GM23338 (cell line): ENCODE data around the gene MRPL34. TPM values are rescaled to one million over a fixed set of nuclear protein-coding genes. Genes with fewer than 3 reads are reported as not detected.

ENCODE experiments used
- ATAC-seq: fragments of 200-7000 bp; cut with Tn5 transposase; 3 replicates; pipeline ENCODE4 v1.9.1; 2020
- DNase-seq: peaks from one replicate; pipeline ENCODE4 v3.0.0-alpha.2; 2015; ENCODE audit warnings: low spot score
- H2AFZ ChIP-seq: fragments of 200-600 bp; sonication (generic); 2 replicates; pipeline ENCODE4 v1.8.0; 2016; ENCODE audit warnings: antibody characterized with exemption, mild to moderate bottlenecking, moderate library complexity
- H3F3A ChIP-seq: fragments of 200-600 bp; sonication (generic); replicated peaks from 2 replicates; pipeline ENCODE4 v1.8.0; 2017; ENCODE audit warnings: antibody characterized with exemption, mixed run types, low read depth
- H3K27ac ChIP-seq: fragments of 200-600 bp; sonication (generic); 2 replicates; pipeline ENCODE4 v1.6.1; 2016; ENCODE audit warnings: low read depth
- H3K27me3 ChIP-seq: fragments of 200-600 bp; sonication (generic); 2 replicates; pipeline ENCODE4 v1.8.0; 2016; ENCODE audit warnings: mild to moderate bottlenecking, mixed run types, moderate library complexity; ENCODE audit not compliant: insufficient read depth
- H3K36me3 ChIP-seq: fragments of 200-600 bp; sonication (generic); 2 replicates; pipeline ENCODE4 v1.8.0; 2016; ENCODE audit warnings: mild to moderate bottlenecking; ENCODE audit not compliant: insufficient read depth
- H3K4me1 ChIP-seq: fragments of 200-600 bp; sonication (generic); 2 replicates; pipeline ENCODE4 v1.8.0; 2016; ENCODE audit warnings: mild to moderate bottlenecking, moderate library complexity; ENCODE audit not compliant: insufficient read depth
- H3K4me2 ChIP-seq: fragments of 200-600 bp; sonication (generic); 2 replicates; pipeline ENCODE4 v1.7.1; 2017; ENCODE audit warnings: mixed run types
- H3K4me3 ChIP-seq: fragments of 200-600 bp; sonication (generic); 2 replicates; pipeline ENCODE4 v1.6.1; 2016; ENCODE audit warnings: mixed run types
- H3K79me2 ChIP-seq: fragments of 200-600 bp; sonication (generic); replicated peaks from 2 replicates; pipeline ENCODE4 v1.8.0; 2017; ENCODE audit warnings: mild to moderate bottlenecking; ENCODE audit not compliant: insufficient read depth
- H3K9me2 ChIP-seq: fragments of 200-600 bp; sonication (generic); 2 replicates; pipeline ENCODE4 v1.8.0; 2017; ENCODE audit not compliant: insufficient read depth
- H4K20me1 ChIP-seq: fragments of 200-600 bp; sonication (generic); replicated peaks from 2 replicates; pipeline ENCODE4 v1.8.0; 2017; ENCODE audit warnings: mild to moderate bottlenecking; ENCODE audit not compliant: insufficient read depth
- H3K27ac Mint-ChIP-seq: 2 replicates; pipeline ENCODE4 v1.8.0; 2020; ENCODE audit warnings: inconsistent platforms, mild to moderate bottlenecking, moderate library complexity, mixed read lengths
- H3K27me3 Mint-ChIP-seq: 3 replicates; pipeline ENCODE4 v1.8.0; 2022; ENCODE audit warnings: low read depth, mild to moderate bottlenecking, moderate library complexity, mixed read lengths, inconsistent platforms; ENCODE audit not compliant: insufficient read depth, poor library complexity
- H3K36me3 Mint-ChIP-seq: 3 replicates; pipeline ENCODE4 v1.8.0; 2021; ENCODE audit warnings: low read depth, mild to moderate bottlenecking, inconsistent platforms, moderate library complexity, mixed read lengths
- H3K4me1 Mint-ChIP-seq: 3 replicates; pipeline ENCODE4 v1.8.0; 2020; ENCODE audit warnings: mild to moderate bottlenecking, inconsistent platforms, mixed read lengths
- H3K4me3 Mint-ChIP-seq: 3 replicates; pipeline ENCODE4 v1.8.0; 2021; ENCODE audit warnings: moderate library complexity, mild to moderate bottlenecking, inconsistent platforms, mixed read lengths
- H3K9me3 Mint-ChIP-seq: 3 replicates; pipeline ENCODE4 v1.8.0; 2020; ENCODE audit warnings: moderate library complexity, mild to moderate bottlenecking, inconsistent platforms, mixed read lengths
- CREB1 ChIP-seq: fragments of 250-450 bp; sonication (Bioruptor Pico); IDR thresholded peaks from 2 replicates; pipeline ENCODE4 v1.5.0; 2020; ENCODE audit warnings: low read depth, mild to moderate bottlenecking, moderate library complexity
- CTCF ChIP-seq, 2 experiments: fragments of 200-600 bp in 1 of 2; sonication (generic) in 1 of 2; conservative IDR thresholded peaks; 2 replicates each; pipeline versions ENCODE4 v1.5.1 to v1.6.1; 2016 to 2017; ENCODE audit warnings: antibody characterized with exemption in 2 of 2, low read depth in 2 of 2, mild to moderate bottlenecking in 2 of 2, moderate library complexity in 1 of 2
- EZH2 ChIP-seq: fragments of 200-600 bp; sonication (generic); IDR thresholded peaks from one replicate; pipeline ENCODE4 v1.8.0; 2017; ENCODE audit warnings: antibody characterized with exemption, mild to moderate bottlenecking, low read depth; ENCODE audit not compliant: unreplicated experiment
- EZH2phosphoT487 ChIP-seq: fragments of 200-600 bp; sonication (generic); IDR thresholded peaks from one replicate; pipeline ENCODE4 v1.8.1; 2018; ENCODE audit warnings: antibody characterized with exemption; ENCODE audit not compliant: unreplicated experiment
- JUNB ChIP-seq: IDR thresholded peaks from one replicate; pipeline ENCODE4 v1.6.1; 2016; ENCODE audit warnings: antibody characterized with exemption; ENCODE audit not compliant: unreplicated experiment
- NANOG ChIP-seq: IDR thresholded peaks from 2 replicates; pipeline ENCODE4 v1.6.1; 2016; ENCODE audit warnings: antibody characterized with exemption, borderline replicate concordance
- POLR2AphosphoS5 ChIP-seq: IDR thresholded peaks from 2 replicates; pipeline ENCODE4 v1.6.1; 2016; ENCODE audit warnings: antibody characterized with exemption, low read depth
- STAT1 ChIP-seq: IDR thresholded peaks from one replicate; pipeline ENCODE4 v1.6.1; 2016; ENCODE audit warnings: antibody characterized with exemption; ENCODE audit not compliant: unreplicated experiment
- ZNF114 ChIP-seq: fragments of 250-450 bp; sonication (Bioruptor Pico); IDR thresholded peaks from 2 replicates; pipeline ENCODE4 v1.5.0; 2020; ENCODE audit warnings: mild to moderate bottlenecking, moderate library complexity
- ZNF331 ChIP-seq: fragments of 250-450 bp; sonication (Bioruptor Pico); IDR thresholded peaks from 2 replicates; pipeline ENCODE4 v1.5.0; 2020; ENCODE audit warnings: low read depth, mild to moderate bottlenecking, moderate library complexity
- ZNF462 ChIP-seq: fragments of 250-450 bp; sonication (Bioruptor Pico); IDR thresholded peaks from 2 replicates; pipeline ENCODE4 v1.5.0; 2020; ENCODE audit warnings: mild to moderate bottlenecking, moderate library complexity
- polyA plus RNA-seq: library from polyadenylated mRNA; unstranded; fragments of >200 nt; fragmentation: Nextera tagmentation; extraction: Ambion mirVana; gene quantifications from 2 replicates; pipeline ENCODE4 v1.2.1, GENCODE V29; 2016
- total RNA-seq: library from RNA; depleted of rRNA; stranded (reverse); fragments of >200 nt; shearing (Covaris generic); gene quantifications from 2 replicates; pipeline ENCODE4 v1.2.3, GENCODE V29; 2014
- TF ChIP-seq, protein P1 (sequence below): IDR thresholded peaks from one replicate; pipeline ENCODE4 v1.6.1; 2018; ENCODE audit warnings: antibody characterized with exemption; ENCODE audit not compliant: unreplicated experiment
- TF ChIP-seq, protein P2 (sequence below): IDR thresholded peaks from 2 replicates; pipeline ENCODE4 v1.6.1; 2016; ENCODE audit warnings: antibody characterized with exemption

MRPL34 gene
- total and polyA plus RNA-seq, 2 experiments from 2014 or later = 59.9 to 266 TPM

DNA sequence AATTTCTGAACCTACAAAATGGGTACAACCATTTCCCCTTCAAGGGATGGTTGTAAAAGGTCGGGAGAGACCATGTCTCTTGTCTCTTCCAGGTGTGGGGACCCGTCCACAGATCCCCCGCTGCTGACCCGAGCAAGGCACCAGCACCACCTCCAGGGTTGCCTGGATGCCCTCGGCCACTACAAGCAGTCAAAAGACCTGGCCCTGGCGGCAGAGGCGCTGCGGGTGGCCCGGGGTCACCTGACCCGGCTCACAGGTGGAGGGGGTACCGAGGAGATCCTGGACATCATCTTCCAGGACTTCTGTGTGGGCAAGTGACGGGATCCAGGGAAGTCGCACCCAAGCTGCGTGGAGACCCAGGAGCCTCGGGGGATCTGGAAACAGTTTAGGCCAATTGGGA, 35.7 kb downstream of the MRPL34 start:
- H3K36me3 Mint-ChIP-seq = peaks cover 32% of the 10 kb centered on the region
- no peak overlapping the region for H2AFZ ChIP-seq
- H3K79me2 ChIP-seq = no peaks in the 10 kb centered on the region
- H3K27ac Mint-ChIP-seq = no peak overlapping the region
- H3K4me1 Mint-ChIP-seq = peaks cover 27% of the 10 kb centered on the region; the same call in 2 of the 3 replicates
- TF ChIP-seq ZNF114 (CRISPR knock-in tag) (no peak), EZH2 (no peak), NANOG (no peak), ZNF331 (CRISPR knock-in tag) (no peak), POLR2AphosphoS5 (no peak), EZH2phosphoT487 (no peak), JUNB (no peak), CREB1 (CRISPR knock-in tag) (no peak), STAT1 (no peak), CTCF (conservative IDR thresholded peaks at IDR 0.05; ENCODE audit: low read depth in 2 of 2) (no peak), ZNF462 (CRISPR knock-in tag) (no peak)
- TF ChIP-seq, protein P1, sequence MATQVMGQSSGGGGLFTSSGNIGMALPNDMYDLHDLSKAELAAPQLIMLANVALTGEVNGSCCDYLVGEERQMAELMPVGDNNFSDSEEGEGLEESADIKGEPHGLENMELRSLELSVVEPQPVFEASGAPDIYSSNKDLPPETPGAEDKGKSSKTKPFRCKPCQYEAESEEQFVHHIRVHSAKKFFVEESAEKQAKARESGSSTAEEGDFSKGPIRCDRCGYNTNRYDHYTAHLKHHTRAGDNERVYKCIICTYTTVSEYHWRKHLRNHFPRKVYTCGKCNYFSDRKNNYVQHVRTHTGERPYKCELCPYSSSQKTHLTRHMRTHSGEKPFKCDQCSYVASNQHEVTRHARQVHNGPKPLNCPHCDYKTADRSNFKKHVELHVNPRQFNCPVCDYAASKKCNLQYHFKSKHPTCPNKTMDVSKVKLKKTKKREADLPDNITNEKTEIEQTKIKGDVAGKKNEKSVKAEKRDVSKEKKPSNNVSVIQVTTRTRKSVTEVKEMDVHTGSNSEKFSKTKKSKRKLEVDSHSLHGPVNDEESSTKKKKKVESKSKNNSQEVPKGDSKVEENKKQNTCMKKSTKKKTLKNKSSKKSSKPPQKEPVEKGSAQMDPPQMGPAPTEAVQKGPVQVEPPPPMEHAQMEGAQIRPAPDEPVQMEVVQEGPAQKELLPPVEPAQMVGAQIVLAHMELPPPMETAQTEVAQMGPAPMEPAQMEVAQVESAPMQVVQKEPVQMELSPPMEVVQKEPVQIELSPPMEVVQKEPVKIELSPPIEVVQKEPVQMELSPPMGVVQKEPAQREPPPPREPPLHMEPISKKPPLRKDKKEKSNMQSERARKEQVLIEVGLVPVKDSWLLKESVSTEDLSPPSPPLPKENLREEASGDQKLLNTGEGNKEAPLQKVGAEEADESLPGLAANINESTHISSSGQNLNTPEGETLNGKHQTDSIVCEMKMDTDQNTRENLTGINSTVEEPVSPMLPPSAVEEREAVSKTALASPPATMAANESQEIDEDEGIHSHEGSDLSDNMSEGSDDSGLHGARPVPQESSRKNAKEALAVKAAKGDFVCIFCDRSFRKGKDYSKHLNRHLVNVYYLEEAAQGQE = no peak
- TF ChIP-seq, protein P2, sequence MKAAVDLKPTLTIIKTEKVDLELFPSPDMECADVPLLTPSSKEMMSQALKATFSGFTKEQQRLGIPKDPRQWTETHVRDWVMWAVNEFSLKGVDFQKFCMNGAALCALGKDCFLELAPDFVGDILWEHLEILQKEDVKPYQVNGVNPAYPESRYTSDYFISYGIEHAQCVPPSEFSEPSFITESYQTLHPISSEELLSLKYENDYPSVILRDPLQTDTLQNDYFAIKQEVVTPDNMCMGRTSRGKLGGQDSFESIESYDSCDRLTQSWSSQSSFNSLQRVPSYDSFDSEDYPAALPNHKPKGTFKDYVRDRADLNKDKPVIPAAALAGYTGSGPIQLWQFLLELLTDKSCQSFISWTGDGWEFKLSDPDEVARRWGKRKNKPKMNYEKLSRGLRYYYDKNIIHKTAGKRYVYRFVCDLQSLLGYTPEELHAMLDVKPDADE = no peak
- no peaks in the 10 kb centered on the region for H3K27me3 ChIP-seq
- H3K9me2 ChIP-seq = no peaks in the 10 kb centered on the region
- peaks cover 22% of the 10 kb centered on the region for H3K27me3 Mint-ChIP-seq
- no peak overlapping the region for H3K4me3 Mint-ChIP-seq
- H3K4me2 ChIP-seq = peak overlapping the region; percentile 72
- peak overlapping the region; percentile 74; the same call in 1 of the 2 replicates for H3K27ac ChIP-seq
- no peak for DNase-seq
- H3K4me3 ChIP-seq = peak overlapping the region; percentile 46
- peaks cover 15% of the 10 kb centered on the region; the same call in 1 of the 2 replicates for H3F3A ChIP-seq
- no peaks in the 10 kb centered on the region for H3K9me3 Mint-ChIP-seq
- no peaks in the 10 kb centered on the region for H4K20me1 ChIP-seq
- H3K36me3 ChIP-seq = peaks cover 6% of the 10 kb centered on the region; the same call in 1 of the 2 replicates
- H3K4me1 ChIP-seq = peaks cover 26% of the 10 kb centered on the region; the same call in 1 of the 2 replicates
- ATAC-seq = no peak
